ENCODE measurements around the gene MAPK14. TPM values are rescaled to one million over a fixed set of nuclear protein-coding genes. Genes with fewer than 3 reads are reported as not detected.

MAPK14 gene
- total and polyA plus RNA-seq, 2 donors (not counting 3 experiments of a cell fraction or from before 2014, with no cell fraction given): 33.3 to 54.1 TPM

DNA sequence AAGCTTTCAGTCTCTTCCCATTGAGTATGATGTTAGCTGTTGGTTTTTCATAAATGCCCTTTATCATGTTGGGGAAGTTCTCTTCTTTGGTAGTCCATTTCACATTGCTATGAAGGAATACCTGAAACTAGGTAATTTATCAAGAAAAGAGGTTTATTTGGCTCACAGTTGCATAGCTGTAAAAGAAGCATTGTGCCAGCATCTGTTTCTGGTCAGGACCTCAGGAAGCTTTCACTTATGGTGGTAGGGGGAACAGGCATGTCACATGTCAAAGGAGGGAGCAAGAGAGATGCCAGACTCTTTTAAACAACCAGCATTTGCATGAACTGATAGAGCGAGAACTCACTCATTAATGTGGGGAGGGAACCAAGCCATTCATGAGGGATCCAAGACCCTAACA, 54.7 kb downstream of the MAPK14 start:
- H3K36me3 ChIP-seq (ENCODE audit: control insufficient read depth in 2 of 2, extremely low read depth in 1 of 2, insufficient read depth in 2 of 2, low read length in 2 of 2): peaks cover 19 to 23% of the 10 kb centered on the region in 2 experiments
- H2AFZ ChIP-seq (ENCODE audit: low read depth, low read length): no peak overlapping the region
- peaks cover 10% of the 10 kb centered on the region for H3K79me2 ChIP-seq (ENCODE audit: control insufficient read depth, insufficient read depth, low read length)
- H3K27ac ChIP-seq (ENCODE audit: insufficient read depth, low read depth, low read length): no peak overlapping the region
- intact Hi-C loops (cut with micrococcal nuclease) (no loop called here), dilution Hi-C loops (cut with MboI; ENCODE audit: extremely low pct_ligation_motif_present, low sequenced_read_pairs) (no loop called here)
- no peak overlapping the region for H3K9ac ChIP-seq (replicated peaks; ENCODE audit: extremely low read depth, insufficient read depth, low read length)
- TF ChIP-seq POLR2AphosphoS5 (IDR thresholded peaks at IDR 0.05; ENCODE audit: insufficient read depth, low read depth, low read length) (no peak), MYC (IDR thresholded peaks at IDR 0.05; ENCODE audit: low read depth, low read length) (no peak), FOS (IDR thresholded peaks at IDR 0.05; ENCODE audit: borderline replicate concordance, insufficient read depth, low read length) (no peak), POLR2A (IDR thresholded peaks at IDR 0.05; ENCODE audit: low read depth, low read length) (no peak), JUN (IDR thresholded peaks at IDR 0.05; ENCODE audit: borderline replicate concordance, insufficient read depth, insufficient read length, low read depth) (no peak), GATA2 (IDR thresholded peaks at IDR 0.05; ENCODE audit: insufficient read depth, insufficient read length, low read depth, low read length) (no peak)
- TF ChIP-seq, protein P1, sequence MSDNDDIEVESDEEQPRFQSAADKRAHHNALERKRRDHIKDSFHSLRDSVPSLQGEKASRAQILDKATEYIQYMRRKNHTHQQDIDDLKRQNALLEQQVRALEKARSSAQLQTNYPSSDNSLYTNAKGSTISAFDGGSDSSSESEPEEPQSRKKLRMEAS (IDR thresholded peaks at IDR 0.05; ENCODE audit: insufficient read depth, insufficient read length): no peak
- TF ChIP-seq, protein P2, sequence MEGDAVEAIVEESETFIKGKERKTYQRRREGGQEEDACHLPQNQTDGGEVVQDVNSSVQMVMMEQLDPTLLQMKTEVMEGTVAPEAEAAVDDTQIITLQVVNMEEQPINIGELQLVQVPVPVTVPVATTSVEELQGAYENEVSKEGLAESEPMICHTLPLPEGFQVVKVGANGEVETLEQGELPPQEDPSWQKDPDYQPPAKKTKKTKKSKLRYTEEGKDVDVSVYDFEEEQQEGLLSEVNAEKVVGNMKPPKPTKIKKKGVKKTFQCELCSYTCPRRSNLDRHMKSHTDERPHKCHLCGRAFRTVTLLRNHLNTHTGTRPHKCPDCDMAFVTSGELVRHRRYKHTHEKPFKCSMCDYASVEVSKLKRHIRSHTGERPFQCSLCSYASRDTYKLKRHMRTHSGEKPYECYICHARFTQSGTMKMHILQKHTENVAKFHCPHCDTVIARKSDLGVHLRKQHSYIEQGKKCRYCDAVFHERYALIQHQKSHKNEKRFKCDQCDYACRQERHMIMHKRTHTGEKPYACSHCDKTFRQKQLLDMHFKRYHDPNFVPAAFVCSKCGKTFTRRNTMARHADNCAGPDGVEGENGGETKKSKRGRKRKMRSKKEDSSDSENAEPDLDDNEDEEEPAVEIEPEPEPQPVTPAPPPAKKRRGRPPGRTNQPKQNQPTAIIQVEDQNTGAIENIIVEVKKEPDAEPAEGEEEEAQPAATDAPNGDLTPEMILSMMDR (IDR thresholded peaks at IDR 0.05; ENCODE audit: extremely low read depth in 1 of 2, insufficient read depth in 1 of 2, low read depth in 1 of 2, low read length in 2 of 2): no peak
- ChIA-PET CTCF (interaction anchor here (0.8 to 1.6 kb wide), 2 partner anchors 9 to 15 kb away, joined by 3 to 4 read pairs; no protein-coding TSS in a partner anchor), POLR2A (no interaction called here)
- no peaks in the 10 kb centered on the region for H3K4me1 ChIP-seq (ENCODE audit: control insufficient read depth, extremely low read depth, insufficient read depth, low read length)
- DNase-seq (ENCODE audit: low read depth, low spot score) (no peak), FAIRE-seq (no peak)
- H4K20me1 ChIP-seq (replicated peaks; ENCODE audit: control insufficient read depth, extremely low read depth, insufficient read depth, low read length): peaks cover 3% of the 10 kb centered on the region
- no peaks in the 10 kb centered on the region for H3K9me1 ChIP-seq (replicated peaks; ENCODE audit: control insufficient read depth, extremely low read depth, insufficient read depth, low read length)
- no peaks in the 10 kb centered on the region for H3K9me3 ChIP-seq (replicated peaks; ENCODE audit: control insufficient read depth, insufficient read depth, low read length)
- H3K27me3 ChIP-seq (ENCODE audit: control insufficient read depth in 2 of 2, insufficient read depth in 2 of 2, low read length in 2 of 2): no peaks in the 10 kb centered on the region
- BruUV-seq (replicated peaks): no TSS peak
- H3K4me3 ChIP-seq (replicated peaks in 1 of 3; ENCODE audit: insufficient read depth in 1 of 3, low read depth in 1 of 3, low read length in 3 of 3): no peak overlapping the region
- no peak overlapping the region for H3K4me2 ChIP-seq (ENCODE audit: insufficient read depth, low read length)
